Large intestine (tissue), 3 donors: ENCODE data around the gene TRA2A. TPM values are rescaled to one million over a fixed set of nuclear protein-coding genes. Genes with fewer than 3 reads are reported as not detected.

Experiments used
- DNase-seq, 2 donors: peaks; one replicate each; pipeline versions ENCODE4 v3.0.0 to v3.0.0-alpha.2; 2013
- H3K27ac ChIP-seq: one replicate; pipeline ENCODE4 v1.5.1; 2013; ENCODE audit warnings: low read length
- H3K27me3 ChIP-seq: 2 replicates; pipeline ENCODE4 v1.6.1; 2013; ENCODE audit warnings: low read length; ENCODE audit not compliant: control insufficient read depth, insufficient read depth
- H3K36me3 ChIP-seq: 2 replicates; pipeline ENCODE4 v1.6.1; 2013; ENCODE audit warnings: low read length; ENCODE audit not compliant: control insufficient read depth, insufficient read depth
- H3K4me1 ChIP-seq: one replicate; pipeline ENCODE4 v1.6.1; 2013; ENCODE audit warnings: low read length; ENCODE audit not compliant: control insufficient read depth, insufficient read depth
- H3K4me3 ChIP-seq: one replicate; pipeline ENCODE4 v1.5.1; 2013; ENCODE audit warnings: low read length
- H3K9me3 ChIP-seq: one replicate; pipeline ENCODE4 v1.6.1; 2013; ENCODE audit warnings: mild to moderate bottlenecking, low read depth, low read length, moderate library complexity; ENCODE audit not compliant: control insufficient read depth
- WGBS: methylation state at CpG from one replicate; pipeline ENCODE4 v1.1.5; 2013; ENCODE audit warnings: low lambda C conversion rate; ENCODE audit not compliant: insufficient coverage; 5-methylcytosine and 5-hydroxymethylcytosine counted together
- polyA plus RNA-seq: library from polyadenylated mRNA; unstranded; fragments of 120-200 nt; gene quantifications from one replicate; pipeline ENCODE4 v1.2.1, GENCODE V29; 2013

TRA2A gene
- polyA plus RNA-seq, 1 donor, result 169 TPM

DNA sequence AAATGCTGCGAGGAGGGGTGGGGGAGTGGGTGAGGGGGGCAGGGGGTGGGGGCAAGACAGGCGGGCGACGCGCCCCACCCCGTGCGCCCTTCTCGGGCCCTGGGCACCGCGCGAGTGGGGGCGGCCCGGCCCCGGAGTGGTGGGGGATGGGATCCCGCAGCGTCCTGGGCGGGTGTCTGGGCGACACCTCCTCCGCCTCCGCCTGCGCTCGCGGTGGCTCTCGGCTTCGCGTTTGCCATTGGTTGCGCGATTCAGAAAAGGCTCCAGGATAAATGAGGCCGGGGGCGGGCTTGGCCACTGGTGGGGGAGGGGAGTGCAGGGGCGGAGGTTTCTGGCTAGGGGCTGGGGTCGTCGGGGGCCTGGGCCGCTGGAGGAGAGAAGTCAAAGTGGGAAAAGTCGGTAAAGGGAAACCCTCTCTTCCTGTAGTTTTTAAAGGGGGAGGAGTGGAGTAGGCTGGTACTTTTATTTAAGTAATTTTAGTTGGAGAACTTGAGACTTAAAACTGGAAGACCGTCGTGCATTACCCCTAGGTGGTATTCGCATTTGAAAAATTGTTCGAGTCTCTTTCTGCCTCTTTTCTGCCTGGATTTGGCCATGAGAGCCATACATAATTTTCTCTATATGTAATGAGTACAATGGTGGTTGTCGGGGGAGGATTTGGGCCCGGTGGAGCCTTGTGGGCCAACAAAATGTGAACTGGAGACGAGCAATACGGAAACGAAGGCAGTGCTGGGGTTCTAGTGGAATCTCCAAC lies 60.5 kb downstream of the TRA2A start:
- WGBS, result 0% methylated on average over 1 of the region's 44 CpGs
- Histone ChIP-seq H3K9me3 (no peaks in the 10 kb centered on the region), H3K36me3 (no peaks in the 10 kb centered on the region), H3K27me3 (no peaks in the 10 kb centered on the region), H3K27ac (peak overlapping the region; percentile 99), H3K4me3 (peak overlapping the region; percentile 73), H3K4me1 (peaks cover 13% of the 10 kb centered on the region)
- DNase-seq, result peak; percentile 90 to 91

GRCh38 chr7:23470330-23471105 lies 61.3 kb downstream of the TRA2A start, which contains the start of gene IGF2BP3:
Gene IGF2BP3, minus strand, starts transcription at chr7:23470491. Its CDS starts 381 bp downstream, at chr7:23470110.
- peak; percentile 91 to 97 for DNase-seq
- Histone ChIP-seq H3K27ac (peak within 1 kb of the TSS; percentile 99), H3K36me3 (no peaks in the 10 kb centered on the region), H3K27me3 (no peaks in the 10 kb centered on the region), H3K4me3 (peak within 1 kb of the TSS; percentile 73), H3K9me3 (no peaks in the 10 kb centered on the region), H3K4me1 (peaks cover 19% of the 10 kb centered on the region)
- WGBS, result 0% methylated on average over 6 of the region's 34 CpGs

DNA sequence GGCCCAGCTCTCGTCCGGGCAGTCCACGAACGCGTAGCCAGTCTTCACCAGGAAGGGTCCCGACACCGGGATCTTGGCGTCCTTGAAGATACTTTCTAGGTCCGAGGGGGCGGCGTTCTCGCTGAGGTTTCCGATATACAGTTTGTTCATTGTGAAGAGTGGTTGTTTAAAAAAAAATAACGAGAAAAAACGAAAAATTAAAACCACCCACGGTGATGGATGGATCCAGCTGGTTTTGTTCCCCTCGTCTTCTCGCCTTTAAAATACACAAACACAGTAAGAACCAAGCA lies 61.9 kb downstream of the TRA2A start:
- Histone ChIP-seq H3K27ac (peak overlapping the region; percentile 99), H3K4me3 (peak overlapping the region; percentile 73), H3K9me3 (no peaks in the 10 kb centered on the region), H3K27me3 (no peaks in the 10 kb centered on the region), H3K4me1 (peaks cover 25% of the 10 kb centered on the region), H3K36me3 (no peaks in the 10 kb centered on the region)
- WGBS, result no CpG with 5 or more reads among the region's 18 CpGs
- DNase-seq, result no peak

GRCh38 chr7:23469150-23469960 lies 62.4 kb downstream of the TRA2A start:
- H3K9me3 ChIP-seq, result no peaks in the 10 kb centered on the region
- peak overlapping the region; percentile 99 for H3K27ac ChIP-seq
- DNase-seq, result peak; percentile 46 to 72
- peak overlapping the region; percentile 73 for H3K4me3 ChIP-seq
- no peaks in the 10 kb centered on the region for H3K27me3 ChIP-seq
- H3K36me3 ChIP-seq, result no peaks in the 10 kb centered on the region
- peaks cover 30% of the 10 kb centered on the region for H3K4me1 ChIP-seq
- WGBS, result no CpG with 5 or more reads among the region's 91 CpGs

GRCh38 chr7:23468526-23469149 lies 63.1 kb downstream of the TRA2A start:
- Histone ChIP-seq H3K27me3 (no peaks in the 10 kb centered on the region), H3K4me3 (peak overlapping the region; percentile 73), H3K27ac (peak overlapping the region; percentile 99), H3K36me3 (no peaks in the 10 kb centered on the region), H3K4me1 (peaks cover 37% of the 10 kb centered on the region), H3K9me3 (no peaks in the 10 kb centered on the region)
- DNase-seq, result peak in 1 of 2 donors; percentile 69
- 7% methylated on average over 3 of the region's 48 CpGs for WGBS

GRCh38 chr7:23467806-23468525 lies 63.8 kb downstream of the TRA2A start:
- Histone ChIP-seq H3K9me3 (no peaks in the 10 kb centered on the region), H3K27me3 (no peaks in the 10 kb centered on the region), H3K4me1 (peaks cover 33% of the 10 kb centered on the region), H3K27ac (peak overlapping the region; percentile 99), H3K4me3 (peak overlapping the region; percentile 73), H3K36me3 (no peaks in the 10 kb centered on the region)
- no CpG with 5 or more reads among the region's 32 CpGs for WGBS
- peak; percentile 69 to 82 for DNase-seq

GRCh38 chr7:23467291-23467805 lies 64.4 kb downstream of the TRA2A start:
- Histone ChIP-seq H3K27ac (peak overlapping the region; percentile 99), H3K4me1 (peaks cover 28% of the 10 kb centered on the region), H3K27me3 (no peaks in the 10 kb centered on the region), H3K9me3 (no peaks in the 10 kb centered on the region), H3K36me3 (no peaks in the 10 kb centered on the region), H3K4me3 (peak overlapping the region; percentile 73)
- 0% methylated on average over 3 of the region's 11 CpGs for WGBS
- peak in 1 of 2 donors; percentile 55 for DNase-seq

- H3K36me3 ChIP-seq, result peaks cover 4% of the 10 kb centered on the region
- H3K4me3 ChIP-seq, result no peak overlapping the region
- DNase-seq, result peak; percentile 25 to 52
- H3K4me1 ChIP-seq, result peaks cover 28% of the 10 kb centered on the region
- no CpG with 5 or more reads among the region's 2 CpGs for WGBS
- no peaks in the 10 kb centered on the region for H3K9me3 ChIP-seq
- no peak overlapping the region for H3K27ac ChIP-seq
- no peaks in the 10 kb centered on the region for H3K27me3 ChIP-seq
Measured at GRCh38 chr7:23462846-23463245, 68.9 kb downstream of the TRA2A start.

GRCh38 chr7:23458044-23458443 lies 73.7 kb downstream of the TRA2A start:
- no peak for DNase-seq
- Histone ChIP-seq H3K9me3 (no peaks in the 10 kb centered on the region), H3K27ac (no peak overlapping the region), H3K36me3 (peaks cover 18% of the 10 kb centered on the region), H3K27me3 (no peaks in the 10 kb centered on the region), H3K4me3 (no peak overlapping the region), H3K4me1 (no peaks in the 10 kb centered on the region)
- WGBS, result 71% methylated on average over 1 of the region's 3 CpGs
